Renal cortical epithelial cell (primary cell): ENCODE measurements around the gene VEPH1. TPM values are rescaled to one million over a fixed set of nuclear protein-coding genes. Genes with fewer than 3 reads are reported as not detected.
"Not testable (repeated sequence)": the region's sequence is repeated elsewhere in the genome, so short reads cannot be mapped to it uniquely, and the experiment has no call there.

Experiments used
- DNase-seq: peaks from one replicate; pipeline ENCODE4 v3.0.0-alpha.2; 2011; ENCODE audit warnings: low read depth
- total RNA-seq: library from RNA; depleted of rRNA; stranded (reverse); fragments of >200 nt; gene quantifications from 2 replicates; pipeline ENCODE4 v1.2.3, GENCODE V29; 2014

Gene VEPH1
- total RNA-seq, 1 donor from 2014 or later: 15.5 TPM

- DNase-seq: peak; percentile 87
Measured at GRCh38 chr3:157387708-157388435, 115.3 kb downstream of the VEPH1 start.

- DNase-seq: no peak
Measured at GRCh38 chr3:157384491-157384890, 118.7 kb downstream of the VEPH1 start.

- no peak for DNase-seq
Measured at GRCh38 chr3:157384031-157384430, 119.2 kb downstream of the VEPH1 start.

DNA sequence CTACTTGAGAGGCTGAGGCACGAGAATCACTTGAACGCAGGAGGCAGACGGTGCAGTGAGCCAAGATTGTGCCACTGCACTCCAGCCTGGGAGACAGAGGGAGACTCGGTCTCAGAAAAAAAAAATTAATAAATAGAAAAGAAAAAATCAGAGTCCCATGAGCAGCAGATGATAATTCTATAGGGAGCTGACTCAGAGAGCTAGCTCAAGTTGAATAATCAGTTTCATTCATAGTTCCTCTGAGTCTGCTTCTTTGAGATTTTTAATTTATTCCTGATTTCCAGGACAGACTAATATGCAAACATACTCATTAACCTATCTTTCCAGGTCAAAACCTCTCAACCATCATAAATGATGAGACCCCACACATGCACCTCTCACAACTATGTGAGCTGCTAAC, 121.6 kb downstream of the VEPH1 start:
- no peak for DNase-seq

- no peak for DNase-seq
Measured at GRCh38 chr3:157379525-157380140, 123.6 kb downstream of the VEPH1 start.

DNA sequence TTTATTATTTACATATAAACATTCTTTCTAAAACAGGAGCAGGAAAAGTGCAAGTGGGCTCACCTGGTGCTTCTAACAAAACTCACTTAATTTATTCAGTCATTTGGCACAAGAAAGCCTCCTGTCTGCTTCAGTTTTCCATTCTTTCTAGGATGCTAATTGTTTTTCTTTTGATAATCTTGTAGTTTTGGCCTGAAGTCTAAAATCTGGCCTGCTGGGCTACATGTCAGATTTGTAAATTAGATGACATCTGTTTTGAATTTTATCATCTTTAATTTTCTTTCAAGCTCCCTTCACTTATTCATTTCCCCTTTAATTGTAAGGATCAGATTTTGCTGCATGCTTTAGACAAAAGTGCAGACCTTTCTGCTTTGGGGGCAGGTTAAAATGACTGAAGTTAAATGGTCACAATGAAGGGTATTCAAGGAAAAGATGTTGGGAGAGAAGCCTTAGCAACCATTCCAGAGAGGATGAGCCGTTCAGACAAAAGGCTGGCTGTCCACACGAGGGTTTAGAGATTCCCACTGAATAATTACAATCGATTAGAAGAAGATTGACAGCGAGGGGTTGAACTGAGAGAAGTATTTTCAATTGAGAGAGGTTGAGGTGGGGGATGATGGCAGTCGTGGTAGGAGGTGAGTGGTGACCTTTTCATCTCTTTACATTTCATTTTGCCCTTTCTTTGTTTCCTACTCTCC, 126.5 kb downstream of the VEPH1 start:
- no peak for DNase-seq

DNA sequence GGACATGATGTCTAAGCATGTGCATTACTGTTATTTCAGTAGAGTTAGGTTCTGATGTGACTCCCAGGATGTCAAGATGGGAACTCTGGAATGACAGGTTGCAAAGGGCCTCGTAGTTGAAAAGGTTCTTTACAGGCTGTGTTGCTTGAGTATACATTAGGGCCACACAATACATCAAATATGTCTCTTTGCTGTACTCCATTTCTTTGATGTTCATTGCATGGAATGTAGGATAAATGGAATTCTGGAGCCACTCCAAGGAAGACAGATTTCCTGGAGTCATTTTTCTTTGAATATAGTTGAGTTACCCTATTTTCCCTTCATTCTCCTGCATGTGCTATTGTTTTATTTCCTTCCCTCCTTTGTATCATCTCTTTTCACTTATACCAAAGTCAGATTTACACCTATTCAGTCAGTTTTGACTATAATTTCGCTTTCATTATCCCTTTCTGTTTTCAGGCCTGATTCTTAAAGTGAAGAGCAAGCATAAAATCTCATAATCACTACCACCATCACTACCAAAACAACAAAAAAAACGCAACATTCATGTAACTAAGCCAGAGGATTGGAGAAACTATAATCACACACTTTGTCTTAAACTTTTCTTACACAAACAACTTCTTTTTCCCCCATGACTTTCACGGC, 127.8 kb downstream of the VEPH1 start:
- DNase-seq: no peak

GRCh38 chr3:157374933-157375332, 128.3 kb downstream of the VEPH1 start:
- no peak for DNase-seq

- DNase-seq: no peak
Measured at GRCh38 chr3:157373783-157374182, 129.4 kb downstream of the VEPH1 start.

DNA sequence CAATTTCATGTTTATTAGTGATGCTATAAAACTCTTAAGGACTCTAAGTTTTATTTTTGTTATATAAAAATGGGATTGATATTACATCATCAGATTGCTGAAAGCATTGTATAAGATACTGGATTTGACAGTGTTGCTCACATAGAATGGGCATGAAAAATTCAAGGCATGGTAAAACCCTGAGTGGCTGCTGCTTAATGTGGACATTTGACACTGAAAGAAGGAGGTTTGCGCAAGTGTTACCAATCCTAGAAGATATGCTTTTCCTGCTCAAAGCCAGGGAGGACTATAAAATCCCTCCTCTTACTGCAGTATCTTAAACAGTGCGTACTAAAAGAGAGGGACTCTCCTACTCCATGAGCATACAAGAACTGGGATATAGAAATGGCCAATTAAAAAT, 132.3 kb downstream of the VEPH1 start:
- DNase-seq: no peak

DNA sequence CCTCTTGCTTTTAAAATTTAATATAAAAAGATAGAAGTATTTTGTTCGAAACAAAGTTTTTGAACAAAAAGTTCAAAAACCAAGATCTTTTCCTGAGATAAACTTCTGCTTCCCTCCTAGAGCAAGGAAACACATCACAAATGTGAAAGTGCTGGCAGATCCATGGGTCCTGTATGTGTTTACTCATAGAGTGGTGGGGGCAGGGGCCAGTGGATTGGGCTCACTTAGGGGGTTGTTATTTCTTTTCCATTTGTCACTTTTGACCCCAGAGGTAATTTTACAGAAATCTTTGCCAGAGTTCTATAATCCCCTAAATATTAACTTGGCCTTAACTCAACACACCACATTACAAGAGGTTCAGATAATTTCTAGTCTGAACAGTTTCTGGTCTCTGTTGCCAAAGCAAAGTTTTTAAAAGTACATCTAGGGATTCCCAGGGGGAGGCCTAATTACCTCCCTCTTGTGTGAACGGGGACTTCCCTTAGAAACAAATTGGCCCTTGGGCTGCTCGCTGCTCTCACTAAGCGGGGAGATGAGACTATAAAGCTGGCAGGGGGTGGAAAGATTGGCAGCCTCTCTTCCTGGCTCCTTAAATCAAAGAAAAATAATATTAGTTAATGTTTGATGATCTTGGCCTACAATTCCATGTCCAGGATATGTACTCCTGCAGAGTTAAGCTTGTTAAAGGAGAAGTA, 133.3 kb downstream of the VEPH1 start:
- peak; percentile 85 for DNase-seq

DNA sequence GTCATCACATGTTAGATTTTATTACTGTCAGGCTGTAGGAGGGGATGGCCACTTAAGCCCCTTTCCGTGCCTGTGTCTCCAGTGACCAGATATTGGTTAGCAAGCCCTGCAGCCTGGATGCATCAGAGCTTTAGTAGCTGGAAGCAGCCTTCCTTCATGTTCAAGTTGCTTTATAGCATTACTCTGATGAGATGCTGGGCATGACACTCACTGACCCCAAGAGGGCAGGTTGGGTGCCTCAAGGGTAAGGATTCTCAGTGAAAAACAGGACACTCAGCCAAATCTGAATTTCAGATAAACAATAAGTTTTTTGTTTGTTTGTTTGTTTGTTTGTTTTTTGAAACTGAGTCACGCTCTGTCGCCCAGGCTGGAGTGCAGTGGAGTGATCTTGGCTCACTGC, 135.0 kb downstream of the VEPH1 start:
- no peak for DNase-seq

DNA sequence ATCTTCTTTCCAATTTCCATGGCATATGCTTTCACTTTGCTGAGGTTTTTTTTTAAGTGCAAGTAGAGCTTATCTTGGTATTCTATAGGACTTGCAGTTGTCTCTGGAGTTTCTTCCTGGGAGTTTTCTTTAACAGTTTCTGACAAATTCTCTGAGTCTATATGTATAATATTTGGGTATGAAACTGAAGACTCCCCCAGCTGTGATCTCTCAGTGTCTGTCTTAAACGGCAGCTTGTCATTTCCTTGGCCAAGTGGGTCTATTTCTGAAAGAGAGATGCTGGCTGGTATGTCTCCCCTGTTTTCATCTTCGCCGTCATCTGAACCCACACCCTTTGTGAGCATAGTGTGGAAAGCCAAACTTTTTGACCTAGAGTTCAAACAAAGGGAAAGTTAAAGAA, 139.8 kb downstream of the VEPH1 start:
- no peak for DNase-seq

DNA sequence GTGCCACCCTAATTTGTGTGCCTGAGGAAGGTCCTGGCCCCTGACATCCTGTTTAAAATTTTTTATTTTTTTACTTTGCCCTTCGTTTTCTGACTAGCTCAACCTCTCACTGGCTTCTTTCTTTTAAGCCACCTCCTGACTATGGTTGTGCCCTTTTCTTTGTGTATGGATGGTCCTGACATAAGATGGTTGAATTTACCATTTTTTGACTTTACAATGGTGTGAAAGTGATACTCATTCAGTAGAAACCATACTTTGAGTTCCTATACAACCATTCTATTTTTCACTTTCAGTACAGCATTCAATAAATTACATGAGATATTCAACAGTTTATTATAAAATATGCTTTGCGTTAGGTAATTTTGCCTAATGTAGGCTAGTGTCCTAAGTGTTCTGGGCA, 140.9 kb downstream of the VEPH1 start:
- DNase-seq: no peak

GRCh38 chr3:157360044-157360443, 143.2 kb downstream of the VEPH1 start:
- peak; percentile 84 for DNase-seq

DNA sequence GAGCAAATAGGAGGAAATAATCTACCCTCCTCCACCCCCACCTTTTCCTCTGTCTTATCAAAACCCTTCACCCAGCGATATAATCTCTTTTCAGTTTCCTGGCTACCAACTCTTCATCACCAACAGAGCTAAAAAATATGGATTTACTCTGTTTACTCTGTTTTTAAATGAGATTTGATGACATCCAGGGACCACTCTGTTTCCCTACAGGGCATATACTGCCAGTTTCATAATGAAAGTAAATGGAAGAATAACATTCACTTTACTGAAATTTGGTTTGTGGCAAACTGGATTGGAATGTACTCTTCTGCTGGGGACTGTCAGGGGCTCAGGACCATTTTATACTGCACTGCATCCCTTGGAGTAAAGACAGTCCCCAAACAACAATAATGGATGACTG, 146.7 kb downstream of the VEPH1 start:
- DNase-seq: no peak

GRCh38 chr3:157355276-157355675, 147.9 kb downstream of the VEPH1 start:
- DNase-seq: no peak

- DNase-seq: peak; percentile 16
Measured at GRCh38 chr3:157354722-157355121, 148.5 kb downstream of the VEPH1 start.

DNA sequence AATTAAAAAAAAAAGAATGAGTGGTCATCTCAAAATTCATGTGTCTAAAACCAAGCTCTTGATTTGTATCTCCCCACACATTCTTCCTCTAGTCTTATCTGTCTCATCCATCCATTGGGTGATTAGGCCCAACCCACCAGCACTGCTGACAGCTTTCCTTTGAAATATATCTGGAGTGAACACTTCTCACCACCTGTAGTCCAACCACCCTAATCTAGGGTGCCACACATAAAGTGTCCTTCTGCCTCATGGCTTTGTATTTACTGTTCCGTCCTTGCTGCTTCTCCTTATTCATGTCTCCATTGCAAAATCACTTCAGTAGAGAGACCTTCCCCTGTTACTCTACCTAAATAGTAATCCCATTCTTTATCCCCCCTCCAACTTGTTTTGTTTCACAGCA, 149.0 kb downstream of the VEPH1 start:
- no peak for DNase-seq

GRCh38 chr3:157353652-157354051, 149.6 kb downstream of the VEPH1 start:
- DNase-seq: no peak

GRCh38 chr3:157351981-157352380, 151.2 kb downstream of the VEPH1 start:
- no peak for DNase-seq

DNA sequence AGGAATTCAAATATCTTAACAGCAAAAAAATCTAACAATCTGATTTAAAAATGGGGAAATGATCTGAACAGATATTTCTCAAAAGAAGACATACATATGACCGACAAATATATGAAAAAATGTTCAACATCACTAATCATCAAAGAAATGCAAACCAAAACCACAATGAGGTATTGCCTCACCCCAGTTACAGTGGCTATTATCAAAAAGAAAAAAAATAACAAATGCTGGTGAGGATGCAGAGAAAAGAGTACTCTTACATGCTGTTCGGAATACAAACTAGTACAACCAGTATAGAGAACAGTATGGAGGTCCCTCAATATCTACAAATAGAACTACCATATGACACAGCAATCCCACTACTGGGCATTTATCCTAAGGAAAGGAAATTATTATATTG, 152.6 kb downstream of the VEPH1 start:
- not testable (repeated sequence) for DNase-seq
